HCT116 (cell line): ENCODE data around the gene TPTE2.

Source experiments
- CEBPB ChIP-seq: IDR thresholded peaks from 2 replicates; pipeline ENCODE4 v1.6.1; 2012; ENCODE audit warnings: low read depth
- EZH2 ChIP-seq: fragments of 200-600 bp; sonication (generic); IDR thresholded peaks from 2 replicates; pipeline ENCODE4 v1.6.1; 2017; ENCODE audit warnings: antibody characterized with exemption, mixed run types
- MAX ChIP-seq: IDR thresholded peaks from 2 replicates; pipeline ENCODE4 v1.6.1; 2012
- RAD21 ChIP-seq: IDR thresholded peaks from 2 replicates; pipeline ENCODE4 v1.6.1; 2012; ENCODE audit warnings: low read depth, mild to moderate bottlenecking
- REST ChIP-seq: IDR thresholded peaks from 2 replicates; pipeline ENCODE4 v1.6.1; 2012; ENCODE audit warnings: low read depth
- TCF7L2 ChIP-seq: IDR thresholded peaks from 2 replicates; pipeline ENCODE4 v1.7.0; 2011; ENCODE audit warnings: borderline replicate concordance, inconsistent platforms; ENCODE audit not compliant: insufficient read depth, insufficient read length; ENCODE audit errors: extremely low read depth
- TF ChIP-seq, protein P1 (sequence below), 3 experiments: fragments of 200-600 bp in 1 of 3; sonication (generic) in 1 of 3; IDR thresholded peaks in 2 of 3; conservative IDR thresholded peaks in 1 of 3; 2 replicates each; pipeline ENCODE4 v1.5.1; 2012 to 2017; ENCODE audit warnings: low read depth in 2 of 3, low read length in 2 of 3, antibody characterized with exemption in 1 of 3, borderline replicate concordance in 1 of 3, control low read depth in 1 of 3, mild to moderate bottlenecking in 1 of 3, mixed read lengths in 1 of 3, mixed run types in 1 of 3, moderate library complexity in 1 of 3; ENCODE audit not compliant: insufficient read depth in 1 of 3

DNA sequence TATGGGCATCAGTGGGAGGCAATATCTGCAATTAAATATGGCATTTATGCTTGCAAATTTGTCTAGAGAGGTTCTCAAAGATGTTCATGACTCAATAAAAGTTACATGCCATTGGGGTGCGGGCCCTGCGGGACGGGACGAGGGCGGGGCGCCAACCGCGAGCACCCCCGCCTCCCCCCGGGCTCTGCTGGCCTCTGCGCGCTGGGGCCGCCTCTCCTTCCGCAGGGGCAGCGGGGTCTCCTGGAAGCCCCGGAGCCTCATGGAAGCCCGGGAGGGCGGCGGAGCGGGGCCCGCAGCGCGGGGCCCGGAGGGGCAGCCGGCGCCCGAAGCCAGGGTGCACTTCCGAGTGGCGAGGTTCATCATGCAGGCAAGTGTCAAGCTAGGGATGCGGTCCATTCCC, 179.2 kb downstream of the TPTE2 start:
- TF ChIP-seq, protein P1, sequence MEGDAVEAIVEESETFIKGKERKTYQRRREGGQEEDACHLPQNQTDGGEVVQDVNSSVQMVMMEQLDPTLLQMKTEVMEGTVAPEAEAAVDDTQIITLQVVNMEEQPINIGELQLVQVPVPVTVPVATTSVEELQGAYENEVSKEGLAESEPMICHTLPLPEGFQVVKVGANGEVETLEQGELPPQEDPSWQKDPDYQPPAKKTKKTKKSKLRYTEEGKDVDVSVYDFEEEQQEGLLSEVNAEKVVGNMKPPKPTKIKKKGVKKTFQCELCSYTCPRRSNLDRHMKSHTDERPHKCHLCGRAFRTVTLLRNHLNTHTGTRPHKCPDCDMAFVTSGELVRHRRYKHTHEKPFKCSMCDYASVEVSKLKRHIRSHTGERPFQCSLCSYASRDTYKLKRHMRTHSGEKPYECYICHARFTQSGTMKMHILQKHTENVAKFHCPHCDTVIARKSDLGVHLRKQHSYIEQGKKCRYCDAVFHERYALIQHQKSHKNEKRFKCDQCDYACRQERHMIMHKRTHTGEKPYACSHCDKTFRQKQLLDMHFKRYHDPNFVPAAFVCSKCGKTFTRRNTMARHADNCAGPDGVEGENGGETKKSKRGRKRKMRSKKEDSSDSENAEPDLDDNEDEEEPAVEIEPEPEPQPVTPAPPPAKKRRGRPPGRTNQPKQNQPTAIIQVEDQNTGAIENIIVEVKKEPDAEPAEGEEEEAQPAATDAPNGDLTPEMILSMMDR (IDR thresholded peaks at IDR 0.05 in 2 of 3, conservative IDR thresholded peaks at IDR 0.05 in 1 of 3; ENCODE audit: borderline replicate concordance in 1 of 3, insufficient read depth in 1 of 3, low read depth in 2 of 3, low read length in 2 of 3) = no peak
- TF ChIP-seq MAX (no peak), REST (no peak), EZH2 (no peak), RAD21 (no peak), CEBPB (no peak), TCF7L2 (no peak)
